Brain microvascular endothelial cell (primary cell): ENCODE measurements around the gene KCNG3.

ENCODE experiments used
- DNase-seq: peaks from one replicate; pipeline ENCODE4 v3.0.0-alpha.2; 2020
- H3K27ac ChIP-seq: fragments of 250-450 bp; sonication (Bioruptor Pico); 2 replicates; pipeline ENCODE4 v1.5.1; 2020; ENCODE audit warnings: mild to moderate bottlenecking, moderate library complexity
- H3K27me3 ChIP-seq: fragments of 250-450 bp; sonication (Bioruptor Pico); replicated peaks from 2 replicates; pipeline ENCODE4 v1.5.1; 2020; ENCODE audit warnings: mild to moderate bottlenecking
- H3K36me3 ChIP-seq: fragments of 250-450 bp; sonication (Bioruptor Pico); replicated peaks from 2 replicates; pipeline ENCODE4 v1.5.1; 2020; ENCODE audit warnings: mild to moderate bottlenecking
- H3K4me3 ChIP-seq: 2 replicates; pipeline ENCODE4 v1.5.1; 2011; ENCODE audit warnings: low read depth, mild to moderate bottlenecking, control low read depth, low read length, moderate library complexity
- CTCF ChIP-seq: IDR thresholded peaks from 2 replicates; pipeline ENCODE4 v1.5.1; 2011; ENCODE audit warnings: low read depth, mild to moderate bottlenecking, moderate library complexity, low read length, control low read depth, inconsistent platforms; ENCODE audit errors: missing control alignments
- in situ Hi-C: cut with HindIII; loops from 2 replicates; pipeline ENCODE4 v1.10.0; 2017; ENCODE audit warnings: low sequenced_read_pairs, low pct_ligation_motif_present

Gene KCNG3

DNA sequence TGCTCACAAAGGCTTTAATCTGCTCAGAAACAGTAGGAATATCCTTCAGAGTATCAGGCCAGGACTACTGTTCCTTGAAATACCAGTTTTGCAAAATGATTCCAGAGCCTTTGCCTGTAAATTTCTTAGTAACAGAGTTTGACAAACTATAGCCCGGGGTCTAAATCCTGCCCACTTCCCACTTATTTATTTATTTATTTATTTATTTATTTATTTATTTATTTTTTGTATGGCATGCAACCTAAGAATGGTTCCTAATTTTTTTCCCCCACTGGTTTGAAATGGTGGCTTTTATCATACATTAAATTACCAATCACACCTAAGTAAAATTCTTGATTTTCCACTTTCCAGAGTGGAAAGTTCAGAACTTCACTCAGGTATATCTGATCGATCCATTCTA is 45.6 kb downstream of the KCNG3 start:
- no peaks in the 10 kb centered on the region for H3K36me3 ChIP-seq
- H3K27ac ChIP-seq: no peak overlapping the region
- in situ Hi-C loops: no loop called here
- H3K27me3 ChIP-seq: no peaks in the 10 kb centered on the region
- no peak for DNase-seq
- H3K4me3 ChIP-seq: no peak overlapping the region
- no peak for TF ChIP-seq CTCF

DNA sequence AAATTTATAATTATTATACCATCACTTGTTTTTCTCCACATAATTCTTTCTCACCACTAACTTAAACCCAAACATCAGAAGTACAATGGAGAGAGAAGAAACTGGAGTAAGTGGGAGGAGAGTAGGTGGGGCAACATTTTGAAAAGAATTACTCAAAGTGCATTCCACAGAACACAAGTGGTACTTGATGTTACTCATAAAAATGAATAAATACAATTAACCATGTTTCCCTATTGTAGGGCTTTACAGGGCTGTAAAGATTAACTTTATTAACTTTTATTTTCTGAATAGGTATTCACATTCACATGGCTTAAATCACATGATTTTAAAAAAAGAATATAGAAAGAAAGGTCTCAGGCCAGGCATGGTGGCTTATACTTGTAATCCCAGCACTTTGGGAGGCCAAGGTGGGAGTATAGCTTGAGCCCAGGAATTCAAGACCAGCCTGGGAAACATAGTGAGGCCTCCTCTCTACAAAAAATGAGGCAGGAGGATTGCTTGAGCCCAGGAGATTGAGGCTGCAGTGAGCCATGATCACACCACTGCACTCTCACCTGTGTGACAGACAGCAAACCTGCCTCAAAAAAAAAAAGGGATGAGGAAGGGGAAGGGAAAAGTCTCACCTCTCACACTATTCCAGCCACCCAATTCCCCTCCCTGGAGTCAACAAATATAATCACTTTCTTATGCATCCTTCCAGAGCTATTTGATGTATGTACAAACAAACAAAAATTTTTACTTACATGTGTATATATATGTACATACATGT is 47.1 kb downstream of the KCNG3 start:
- no peak for DNase-seq
- no peaks in the 10 kb centered on the region for H3K27me3 ChIP-seq
- in situ Hi-C loops: no loop called here
- no peak for TF ChIP-seq CTCF
- no peak overlapping the region for H3K27ac ChIP-seq
- no peaks in the 10 kb centered on the region for H3K36me3 ChIP-seq
- H3K4me3 ChIP-seq: no peak overlapping the region

DNA sequence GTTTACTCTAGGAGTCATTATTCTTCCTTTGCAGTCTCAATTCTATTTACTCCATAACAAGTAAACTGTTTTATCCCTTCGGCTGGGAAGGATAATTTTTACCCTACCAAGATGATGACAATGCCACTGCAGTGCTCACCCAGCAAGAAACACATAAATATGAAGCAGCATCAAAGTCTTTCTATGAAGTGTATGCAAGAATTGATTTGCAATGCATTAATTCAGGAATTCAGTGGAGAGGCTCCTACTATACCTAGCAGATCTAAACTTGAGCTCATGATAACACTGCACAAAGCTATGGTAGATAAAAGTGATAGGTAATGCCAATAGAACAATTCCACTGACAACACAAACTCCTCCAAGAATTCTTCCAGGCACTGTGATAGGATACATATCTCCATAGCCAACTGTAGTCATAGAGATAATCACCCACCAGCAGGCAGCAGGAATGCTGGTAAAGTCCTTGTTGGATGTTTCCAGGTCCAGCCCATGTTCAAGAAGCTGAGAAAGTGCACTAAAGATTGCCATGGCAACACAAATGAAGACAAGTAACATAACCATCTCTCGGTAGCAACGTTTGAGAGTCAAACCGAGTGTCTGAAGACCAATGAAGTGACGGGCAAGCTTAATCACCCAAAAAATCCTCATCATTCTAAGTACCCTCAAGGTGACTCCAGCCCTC is 49.9 kb downstream of the KCNG3 start:
- DNase-seq: no peak
- Histone ChIP-seq H3K36me3 (no peaks in the 10 kb centered on the region), H3K4me3 (no peak overlapping the region), H3K27me3 (no peaks in the 10 kb centered on the region), H3K27ac (no peak overlapping the region)
- TF ChIP-seq CTCF: no peak
- in situ Hi-C loops: no loop called here

DNA sequence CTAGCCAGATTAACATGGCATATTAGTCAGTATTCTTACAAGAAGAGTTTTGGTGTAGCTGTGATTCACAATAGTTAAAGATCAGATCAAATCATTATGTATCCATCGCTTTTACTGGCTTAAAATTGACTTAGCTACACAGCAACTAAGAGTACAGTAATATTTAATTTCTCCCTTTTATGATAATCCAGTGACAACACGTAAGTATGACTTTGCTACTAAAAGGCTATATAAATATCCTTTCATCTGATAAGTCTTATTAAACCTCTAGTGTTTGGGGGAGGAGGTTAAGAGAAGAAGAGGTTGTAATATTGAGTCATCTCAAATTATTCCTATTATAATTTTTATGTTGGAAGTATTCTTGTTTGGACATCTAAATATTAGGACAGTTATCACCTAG is 51.0 kb downstream of the KCNG3 start:
- no peak for DNase-seq
- Histone ChIP-seq H3K4me3 (no peak overlapping the region), H3K27me3 (no peaks in the 10 kb centered on the region), H3K36me3 (no peaks in the 10 kb centered on the region), H3K27ac (no peak overlapping the region)
- in situ Hi-C loops: no loop called here
- TF ChIP-seq CTCF: no peak

DNA sequence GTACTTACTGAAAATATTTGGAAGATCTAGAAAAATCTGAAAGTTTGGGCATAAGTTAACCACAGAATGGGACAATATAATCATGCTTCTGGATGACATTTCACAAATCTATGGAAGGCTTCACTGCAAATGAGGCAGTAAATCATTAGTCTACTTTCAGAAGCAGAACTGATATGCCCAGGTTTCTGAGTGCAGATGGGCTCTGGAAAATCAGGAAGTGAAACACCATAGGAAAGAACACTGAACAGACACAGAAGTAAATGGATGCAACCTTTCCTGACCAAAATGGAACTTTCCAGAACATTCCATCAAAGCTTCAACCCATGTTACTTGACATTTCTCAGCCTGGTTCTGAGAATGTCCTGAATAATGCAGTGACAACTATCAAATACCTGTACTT is 55.1 kb downstream of the KCNG3 start:
- H3K27ac ChIP-seq: no peak overlapping the region
- no peak for DNase-seq
- TF ChIP-seq CTCF: no peak

GRCh38 chr2:42436370-42436769 is 57.4 kb downstream of the KCNG3 start:
- no peak for DNase-seq
- H3K27ac ChIP-seq: no peak overlapping the region
- H3K4me3 ChIP-seq: no peak overlapping the region
- no peak for TF ChIP-seq CTCF
- in situ Hi-C loops: no loop called here
- no peaks in the 10 kb centered on the region for H3K27me3 ChIP-seq
- H3K36me3 ChIP-seq: no peaks in the 10 kb centered on the region

More for the DNA sequence above, 55.1 kb downstream of the KCNG3 start:
- Histone ChIP-seq H3K27me3 (no peaks in the 10 kb centered on the region), H3K4me3 (no peak overlapping the region), H3K36me3 (no peaks in the 10 kb centered on the region)
- in situ Hi-C loops: no loop called here
